ENCODE data around the gene HPGDS.

HPGDS gene

DNA sequence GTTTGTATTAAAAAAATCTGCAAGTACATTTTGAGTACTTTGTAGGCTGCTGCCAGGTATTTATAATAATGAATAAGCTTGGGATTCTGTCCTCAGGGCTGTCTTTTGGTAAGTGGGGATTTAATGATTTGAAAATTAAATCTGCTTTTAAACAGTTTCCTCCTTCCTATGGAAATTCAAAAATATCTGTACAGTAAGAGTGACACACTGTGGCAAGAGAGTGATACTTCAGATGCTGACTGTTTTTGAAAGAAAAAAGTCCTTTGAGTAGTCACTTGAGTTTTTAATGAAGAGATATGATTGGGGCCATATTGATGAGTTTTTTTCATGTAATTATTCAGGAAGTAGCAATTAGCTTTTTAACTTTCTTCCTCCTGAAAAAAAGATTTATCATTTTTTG is 85.8 kb downstream of the HPGDS start:
- no peak for DNase-seq (ENCODE audit: low read depth)
- TF ChIP-seq, protein P1, sequence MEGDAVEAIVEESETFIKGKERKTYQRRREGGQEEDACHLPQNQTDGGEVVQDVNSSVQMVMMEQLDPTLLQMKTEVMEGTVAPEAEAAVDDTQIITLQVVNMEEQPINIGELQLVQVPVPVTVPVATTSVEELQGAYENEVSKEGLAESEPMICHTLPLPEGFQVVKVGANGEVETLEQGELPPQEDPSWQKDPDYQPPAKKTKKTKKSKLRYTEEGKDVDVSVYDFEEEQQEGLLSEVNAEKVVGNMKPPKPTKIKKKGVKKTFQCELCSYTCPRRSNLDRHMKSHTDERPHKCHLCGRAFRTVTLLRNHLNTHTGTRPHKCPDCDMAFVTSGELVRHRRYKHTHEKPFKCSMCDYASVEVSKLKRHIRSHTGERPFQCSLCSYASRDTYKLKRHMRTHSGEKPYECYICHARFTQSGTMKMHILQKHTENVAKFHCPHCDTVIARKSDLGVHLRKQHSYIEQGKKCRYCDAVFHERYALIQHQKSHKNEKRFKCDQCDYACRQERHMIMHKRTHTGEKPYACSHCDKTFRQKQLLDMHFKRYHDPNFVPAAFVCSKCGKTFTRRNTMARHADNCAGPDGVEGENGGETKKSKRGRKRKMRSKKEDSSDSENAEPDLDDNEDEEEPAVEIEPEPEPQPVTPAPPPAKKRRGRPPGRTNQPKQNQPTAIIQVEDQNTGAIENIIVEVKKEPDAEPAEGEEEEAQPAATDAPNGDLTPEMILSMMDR (conservative IDR thresholded peaks at IDR 0.05; ENCODE audit: low read length), result peak; percentile 30
- no peak overlapping the region for H3K4me3 ChIP-seq (ENCODE audit: low read length)

DNA sequence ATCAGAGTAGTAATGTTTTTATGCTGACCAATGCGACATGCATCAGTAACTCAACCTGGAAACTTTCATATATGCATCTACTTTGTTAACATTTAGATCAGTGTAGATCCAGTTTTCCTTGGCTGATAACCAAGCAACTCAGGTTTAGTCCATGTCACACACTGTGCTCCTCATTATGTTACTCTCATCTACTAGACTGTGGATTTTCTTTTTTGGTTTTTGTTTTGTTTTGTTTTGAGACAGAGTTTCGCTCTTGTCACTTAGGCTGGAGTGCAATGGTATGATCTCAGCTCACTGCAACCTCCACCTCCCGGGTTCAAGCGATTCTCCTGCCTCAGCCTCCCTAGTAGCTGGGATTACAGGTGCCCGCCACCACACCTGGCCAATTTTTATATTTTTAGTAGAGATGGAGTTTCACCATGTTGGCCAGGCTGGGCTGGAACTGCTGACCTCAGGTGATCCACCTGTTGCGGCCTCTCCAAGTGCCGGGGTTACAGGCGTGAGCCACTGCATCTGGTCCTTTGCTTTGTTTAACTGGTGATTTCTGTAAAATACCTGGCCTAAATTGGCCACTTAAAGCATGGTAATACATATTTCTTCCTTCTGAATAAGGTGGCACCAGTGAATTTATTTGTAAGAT is 86.4 kb downstream of the HPGDS start:
- H3K4me3 ChIP-seq (ENCODE audit: low read length), result no peak overlapping the region
- no peak for DNase-seq (ENCODE audit: low read depth)
- TF ChIP-seq, protein P1 (conservative IDR thresholded peaks at IDR 0.05; ENCODE audit: low read length), result no peak

DNA sequence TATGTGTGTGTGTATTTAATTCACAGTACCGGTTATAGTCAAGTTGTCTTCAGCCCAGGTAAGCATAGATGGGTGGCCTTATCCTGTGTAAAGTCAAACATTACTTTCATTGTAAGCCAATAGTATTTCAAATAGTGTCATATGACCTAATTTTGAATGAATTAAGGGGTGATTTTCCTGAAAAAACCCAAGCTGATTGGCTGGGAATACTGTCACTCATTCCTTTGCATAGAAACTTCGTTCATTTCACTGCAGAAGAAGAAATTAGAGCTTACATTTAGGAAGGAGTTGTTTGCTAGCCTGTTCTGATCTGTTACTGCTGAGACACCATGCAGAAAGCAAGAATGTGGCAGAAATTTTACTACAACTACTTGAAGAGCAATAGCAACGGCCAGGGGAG is 89.6 kb downstream of the HPGDS start:
- TF ChIP-seq, protein P1 (conservative IDR thresholded peaks at IDR 0.05; ENCODE audit: low read length), result no peak
- no peak overlapping the region for H3K4me3 ChIP-seq (ENCODE audit: low read length)
- DNase-seq (ENCODE audit: low read depth), result no peak

DNA sequence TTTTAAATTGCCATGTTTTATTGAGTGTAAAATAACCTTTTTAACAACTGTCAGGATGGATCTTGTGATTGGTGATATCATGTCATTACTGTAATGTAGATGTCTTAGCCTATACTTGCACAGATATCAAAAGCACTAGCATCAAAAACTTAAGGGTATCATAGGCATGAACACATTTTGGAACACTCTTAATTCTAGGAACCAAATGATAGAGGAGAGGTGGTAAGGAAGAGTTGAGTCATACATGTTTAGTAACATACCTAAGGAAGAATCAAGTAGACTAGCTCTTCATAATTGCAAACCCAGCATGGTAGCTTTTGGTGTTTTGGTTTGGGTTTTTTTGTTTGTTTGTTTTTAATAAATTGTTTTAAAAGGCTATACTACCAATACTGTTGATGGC is 91.5 kb downstream of the HPGDS start:
- DNase-seq (ENCODE audit: low read depth), result no peak
- TF ChIP-seq, protein P1 (conservative IDR thresholded peaks at IDR 0.05; ENCODE audit: low read length), result no peak
- H3K4me3 ChIP-seq (ENCODE audit: low read length), result no peak overlapping the region
